ENCODE measurements around the gene MAZ. TPM values are rescaled to one million over a fixed set of nuclear protein-coding genes. Genes with fewer than 3 reads are reported as not detected.

MAZ gene
- total and polyA plus RNA-seq, 2 donors (not counting 3 experiments of a cell fraction or from before 2014, with no cell fraction given): 165 to 311 TPM

GRCh38 chr16:29819506-29819905 lies 13.2 kb downstream of the MAZ start:
- H3K9me1 ChIP-seq (replicated peaks; ENCODE audit: control insufficient read depth, extremely low read depth, insufficient read depth, low read length): no peaks in the 10 kb centered on the region
- FAIRE-seq (no peak), DNase-seq (ENCODE audit: low read depth, low spot score) (no peak)
- POLR2A ChIA-PET: interaction anchor here (1.0 kb wide), 1 partner anchor 28 kb away, joined by 4 read pairs; no protein-coding TSS in a partner anchor
- H3K9me3 ChIP-seq (replicated peaks; ENCODE audit: control insufficient read depth, insufficient read depth, low read length): no peaks in the 10 kb centered on the region
- H3K4me1 ChIP-seq (ENCODE audit: control insufficient read depth, extremely low read depth, insufficient read depth, low read length): peaks cover 48% of the 10 kb centered on the region
- peaks cover 0 to 5% of the 10 kb centered on the region in 2 experiments for H3K36me3 ChIP-seq (ENCODE audit: control insufficient read depth in 2 of 2, extremely low read depth in 1 of 2, insufficient read depth in 2 of 2, low read length in 2 of 2)
- intact Hi-C loops (cut with micrococcal nuclease) (no loop called here), dilution Hi-C loops (cut with MboI; ENCODE audit: extremely low pct_ligation_motif_present, low sequenced_read_pairs) (no loop called here)
- CTCF ChIA-PET: interaction anchor here (2.0 to 8.2 kb wide), 2 partner anchors 12 to 29 kb away, joined by 6 to 140 read pairs; no protein-coding TSS in a partner anchor
- no peak overlapping the region for H3K9ac ChIP-seq (replicated peaks; ENCODE audit: extremely low read depth, insufficient read depth, low read length)
- no peak overlapping the region for H3K27ac ChIP-seq (ENCODE audit: insufficient read depth, low read depth, low read length)
- H2AFZ ChIP-seq (ENCODE audit: low read depth, low read length): no peak overlapping the region
- H4K20me1 ChIP-seq (replicated peaks; ENCODE audit: control insufficient read depth, extremely low read depth, insufficient read depth, low read length): no peaks in the 10 kb centered on the region
- peak overlapping the region; percentile 89 for H3K4me2 ChIP-seq (ENCODE audit: insufficient read depth, low read length)
- TF ChIP-seq MAX (IDR thresholded peaks at IDR 0.05; ENCODE audit: insufficient read depth, insufficient read length) (no peak), POLR2AphosphoS5 (IDR thresholded peaks at IDR 0.05; ENCODE audit: insufficient read depth, low read depth, low read length) (no peak), JUN (IDR thresholded peaks at IDR 0.05; ENCODE audit: borderline replicate concordance, insufficient read depth, insufficient read length, low read depth) (no peak), FOS (IDR thresholded peaks at IDR 0.05; ENCODE audit: borderline replicate concordance, insufficient read depth, low read length) (no peak), GATA2 (IDR thresholded peaks at IDR 0.05; ENCODE audit: insufficient read depth, insufficient read length, low read depth, low read length) (no peak), POLR2A (IDR thresholded peaks at IDR 0.05; ENCODE audit: low read depth, low read length) (no peak)
- no peak overlapping the region for H3K4me3 ChIP-seq (replicated peaks in 1 of 3; ENCODE audit: insufficient read depth in 1 of 3, low read depth in 1 of 3, low read length in 3 of 3)
- H3K27me3 ChIP-seq (ENCODE audit: control insufficient read depth in 2 of 2, insufficient read depth in 2 of 2, low read length in 2 of 2): no peaks in the 10 kb centered on the region
- peaks cover 35% of the 10 kb centered on the region for H3K79me2 ChIP-seq (ENCODE audit: control insufficient read depth, insufficient read depth, low read length)
- no TSS peak for BruUV-seq (replicated peaks)

- Histone ChIP-seq H3K79me2 (ENCODE audit: control insufficient read depth, insufficient read depth, low read length) (peaks cover 35% of the 10 kb centered on the region), H3K9me3 (replicated peaks; ENCODE audit: control insufficient read depth, insufficient read depth, low read length) (no peaks in the 10 kb centered on the region), H4K20me1 (replicated peaks; ENCODE audit: control insufficient read depth, extremely low read depth, insufficient read depth, low read length) (no peaks in the 10 kb centered on the region), H3K4me1 (ENCODE audit: control insufficient read depth, extremely low read depth, insufficient read depth, low read length) (peaks cover 48% of the 10 kb centered on the region), H3K9me1 (replicated peaks; ENCODE audit: control insufficient read depth, extremely low read depth, insufficient read depth, low read length) (no peaks in the 10 kb centered on the region), H2AFZ (ENCODE audit: low read depth, low read length) (no peak within 1 kb of the TSS), H3K36me3 (ENCODE audit: control insufficient read depth in 2 of 2, extremely low read depth in 1 of 2, insufficient read depth in 2 of 2, low read length in 2 of 2) (peaks cover 0 to 5% of the 10 kb centered on the region in 2 experiments), H3K4me2 (ENCODE audit: insufficient read depth, low read length) (peak within 1 kb of the TSS; percentile 89), H3K27ac (ENCODE audit: insufficient read depth, low read depth, low read length) (peak within 1 kb of the TSS; percentile 67), H3K9ac (replicated peaks; ENCODE audit: extremely low read depth, insufficient read depth, low read length) (peak within 1 kb of the TSS; percentile 63), H3K27me3 (ENCODE audit: control insufficient read depth in 2 of 2, insufficient read depth in 2 of 2, low read length in 2 of 2) (no peaks in the 10 kb centered on the region), H3K4me3 (replicated peaks in 1 of 3; ENCODE audit: insufficient read depth in 1 of 3, low read depth in 1 of 3, low read length in 3 of 3) (peak within 1 kb of the TSS; percentile 29 to 91 (median 60))
- peak; percentile 42 for DNase-seq (ENCODE audit: low read depth, low spot score)
- POLR2A ChIA-PET: interaction anchor here (1.0 kb wide), 1 partner anchor 27 kb away, joined by 4 read pairs; no protein-coding TSS in a partner anchor
- no peak for TF ChIP-seq MYC (IDR thresholded peaks at IDR 0.05; ENCODE audit: low read depth, low read length)
- no peak for TF ChIP-seq CTCF (IDR thresholded peaks at IDR 0.05; ENCODE audit: extremely low read depth in 1 of 2, insufficient read depth in 1 of 2, low read depth in 1 of 2, low read length in 2 of 2)
- peak; percentile 36 for TF ChIP-seq POLR2AphosphoS5 (IDR thresholded peaks at IDR 0.05; ENCODE audit: insufficient read depth, low read depth, low read length)
- peak; percentile 49 for TF ChIP-seq POLR2A (IDR thresholded peaks at IDR 0.05; ENCODE audit: low read depth, low read length)
- no peak for TF ChIP-seq FOS (IDR thresholded peaks at IDR 0.05; ENCODE audit: borderline replicate concordance, insufficient read depth, low read length)
- dilution Hi-C loops (cut with MboI; ENCODE audit: extremely low pct_ligation_motif_present, low sequenced_read_pairs): no loop called here
- CTCF ChIA-PET: interaction anchor here (0.8 to 8.2 kb wide), 4 partner anchors 13 to 156 kb away, joined by 3 to 140 read pairs (median 10); no protein-coding TSS in a partner anchor
- no TSS peak for BruUV-seq (replicated peaks)
- intact Hi-C loops (cut with micrococcal nuclease): loop anchor here (2.0 to 10.0 kb wide), 5 partner anchors 29 to 152 kb away; partner anchors contain the start of genes ASPHD1, CDIPT, KCTD13 and TAOK2
- peak; percentile 94 for FAIRE-seq
Observed at GRCh38 chr16:29820271-29820701, 14.0 kb downstream of the MAZ start, which contains the start of gene MVP. Gene MVP (plus strand): TSS chr16:29820462. CDS start chr16:29830550, 10,088 bp downstream.

Measured in endothelial cell of umbilical vein (primary cell).